HEK293 (cell line): ENCODE measurements around the gene ARHGAP32.

Experiments used
- CTCF ChIP-seq: fragments of 450-650 bp; formaldehyde crosslinking; IDR thresholded peaks from 2 replicates; pipeline ENCODE4 v1.5.1; 2016; ENCODE audit warnings: missing biosample characterization, missing genetic modification characterization
- EGR2 ChIP-seq: fragments of 450-650 bp; formaldehyde crosslinking; IDR thresholded peaks from 2 replicates; pipeline ENCODE4 v1.5.1; 2016; ENCODE audit warnings: low read depth, missing biosample characterization, missing genetic modification characterization
- GLIS1 ChIP-seq: fragments of 450-650 bp; formaldehyde crosslinking; IDR thresholded peaks from 2 replicates; pipeline ENCODE4 v1.5.1; 2016; ENCODE audit warnings: missing biosample characterization, missing genetic modification characterization
- RBAK ChIP-seq: fragments of 450-650 bp; formaldehyde crosslinking; IDR thresholded peaks from 2 replicates; pipeline ENCODE4 v1.5.1; 2016; ENCODE audit warnings: missing biosample characterization, missing genetic modification characterization
- SETDB1 ChIP-seq: IDR thresholded peaks from one replicate; pipeline ENCODE4 v1.6.1; 2017; ENCODE audit warnings: mild to moderate bottlenecking, low read length, moderate library complexity, mixed read lengths; ENCODE audit not compliant: insufficient read length
- ZNF350 ChIP-seq: fragments of 450-650 bp; formaldehyde crosslinking; IDR thresholded peaks from 2 replicates; pipeline ENCODE4 v1.5.0; 2017; ENCODE audit warnings: missing biosample characterization, mild to moderate bottlenecking, missing genetic modification characterization
- ZNF37A ChIP-seq: fragments of 450-650 bp; IDR thresholded peaks from 2 replicates; pipeline ENCODE4 v1.5.1; 2018; ENCODE audit warnings: missing biosample characterization, missing genetic modification characterization
- ZNF548 ChIP-seq: fragments of 450-650 bp; formaldehyde crosslinking; IDR thresholded peaks from 2 replicates; pipeline ENCODE4 v1.5.1; 2016; ENCODE audit warnings: missing biosample characterization, missing genetic modification characterization
- TF ChIP-seq, protein P1 (sequence below): fragments of 450-650 bp; formaldehyde crosslinking; IDR thresholded peaks from 2 replicates; pipeline ENCODE4 v1.5.1; 2016; ENCODE audit warnings: missing biosample characterization, missing genetic modification characterization

- TF ChIP-seq SETDB1 (no peak), CTCF (tag by site-specific recombination) (no peak), EGR2 (no peak), ZNF548 (tag by site-specific recombination) (no peak), ZNF37A (tag by site-specific recombination) (no peak), GLIS1 (no peak), ZNF350 (no peak), RBAK (no peak)
- TF ChIP-seq, protein P1, sequence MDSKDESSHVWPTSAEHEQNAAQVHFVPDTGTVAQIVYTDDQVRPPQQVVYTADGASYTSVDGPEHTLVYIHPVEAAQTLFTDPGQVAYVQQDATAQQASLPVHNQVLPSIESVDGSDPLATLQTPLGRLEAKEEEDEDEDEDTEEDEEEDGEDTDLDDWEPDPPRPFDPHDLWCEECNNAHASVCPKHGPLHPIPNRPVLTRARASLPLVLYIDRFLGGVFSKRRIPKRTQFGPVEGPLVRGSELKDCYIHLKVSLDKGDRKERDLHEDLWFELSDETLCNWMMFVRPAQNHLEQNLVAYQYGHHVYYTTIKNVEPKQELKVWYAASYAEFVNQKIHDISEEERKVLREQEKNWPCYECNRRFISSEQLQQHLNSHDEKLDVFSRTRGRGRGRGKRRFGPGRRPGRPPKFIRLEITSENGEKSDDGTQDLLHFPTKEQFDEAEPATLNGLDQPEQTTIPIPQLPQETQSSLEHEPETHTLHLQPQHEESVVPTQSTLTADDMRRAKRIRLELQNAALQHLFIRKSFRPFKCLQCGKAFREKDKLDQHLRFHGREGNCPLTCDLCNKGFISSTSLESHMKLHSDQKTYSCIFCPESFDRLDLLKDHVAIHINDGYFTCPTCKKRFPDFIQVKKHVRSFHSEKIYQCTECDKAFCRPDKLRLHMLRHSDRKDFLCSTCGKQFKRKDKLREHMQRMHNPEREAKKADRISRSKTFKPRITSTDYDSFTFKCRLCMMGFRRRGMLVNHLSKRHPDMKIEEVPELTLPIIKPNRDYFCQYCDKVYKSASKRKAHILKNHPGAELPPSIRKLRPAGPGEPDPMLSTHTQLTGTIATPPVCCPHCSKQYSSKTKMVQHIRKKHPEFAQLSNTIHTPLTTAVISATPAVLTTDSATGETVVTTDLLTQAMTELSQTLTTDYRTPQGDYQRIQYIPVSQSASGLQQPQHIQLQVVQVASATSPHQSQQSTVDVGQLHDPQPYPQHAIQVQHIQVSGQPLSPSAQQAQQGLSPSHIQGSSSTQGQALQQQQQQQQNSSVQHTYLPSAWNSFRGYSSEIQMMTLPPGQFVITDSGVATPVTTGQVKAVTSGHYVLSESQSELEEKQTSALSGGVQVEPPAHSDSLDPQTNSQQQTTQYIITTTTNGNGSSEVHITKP = no peak
These were observed 179.2 kb downstream of the ARHGAP32 start for GRCh38 chr11:129012880-129013279.
